Breast epithelium (tissue), 4 donors: ENCODE measurements around the gene OR6S1. TPM values are rescaled to one million over a fixed set of nuclear protein-coding genes. Genes with fewer than 3 reads are reported as not detected.

Experiments used
- DNase-seq, 2 donors: peaks; one replicate each; pipeline ENCODE4 v3.0.0-alpha.2; 2019; ENCODE audit warnings: low spot score in 2 of 2
- H3K27ac ChIP-seq, 2 donors: fragments of 200-600 bp; sonication (generic) in 1 of 2; one replicate each; pipeline ENCODE4 v1.5.1; 2016 to 2019; ENCODE audit warnings: mild to moderate bottlenecking in 1 of 2
- H3K27me3 ChIP-seq, 2 donors: fragments of 200-600 bp; sonication (generic) in 1 of 2; one replicate each; pipeline versions ENCODE4 v1.5.1 to v1.6.0; 2017 to 2019; ENCODE audit warnings: control low read depth in 1 of 2, mild to moderate bottlenecking in 1 of 2
- H3K36me3 ChIP-seq: fragments of 200-600 bp; one replicate; pipeline ENCODE4 v1.5.1; 2019
- H3K4me1 ChIP-seq, 2 donors: fragments of 200-600 bp; sonication (generic); one replicate each; pipeline ENCODE4 v1.5.1; 2016 to 2019; ENCODE audit warnings: control low read depth in 1 of 2
- H3K4me3 ChIP-seq, 3 donors: fragments of 200-600 bp; sonication (generic); 1 replicate in 2 of 3; 2 replicates in 1 of 3; pipeline ENCODE4 v1.5.1; 2016 to 2019; ENCODE audit warnings: mild to moderate bottlenecking in 3 of 3, moderate library complexity in 2 of 3
- H3K9me3 ChIP-seq, 2 donors: fragments of 200-600 bp; sonication (generic) in 1 of 2; one replicate each; pipeline ENCODE4 v1.5.1; 2016 to 2019; ENCODE audit warnings: control low read depth in 1 of 2
- POLR2A ChIP-seq: fragments of 450-650 bp; IDR thresholded peaks from one replicate; pipeline ENCODE4 v1.6.1; 2016; ENCODE audit warnings: antibody characterized with exemption, mild to moderate bottlenecking, moderate library complexity
- POLR2AphosphoS5 ChIP-seq, 3 donors: sonication (generic); formaldehyde crosslinking; IDR thresholded peaks; one replicate each; pipeline ENCODE4 v1.6.1; 2017; ENCODE audit warnings: antibody characterized with exemption in 3 of 3
- intact Hi-C: fragments of 100-400 bp; cut with DNase I; formaldehyde crosslinking; loops from one replicate; pipeline ENCODE4 v1.15.1; 2023; ENCODE audit warnings: low total_unique reads
- total RNA-seq, 3 donors: library from RNA; depleted of rRNA; stranded (reverse); fragments of >200 nt; gene quantifications; one replicate each; pipeline ENCODE4 v1.1.0, GENCODE V29; 2016
- TF ChIP-seq, protein P1 (sequence below), 3 donors: fragments of 450-650 bp; IDR thresholded peaks; one replicate each; pipeline ENCODE4 v1.5.1; 2016 to 2017; ENCODE audit warnings: antibody characterized with exemption in 3 of 3, mild to moderate bottlenecking in 3 of 3, moderate library complexity in 3 of 3

Gene OR6S1
- total RNA-seq, 3 donors from 2014 or later: not detected

DNA sequence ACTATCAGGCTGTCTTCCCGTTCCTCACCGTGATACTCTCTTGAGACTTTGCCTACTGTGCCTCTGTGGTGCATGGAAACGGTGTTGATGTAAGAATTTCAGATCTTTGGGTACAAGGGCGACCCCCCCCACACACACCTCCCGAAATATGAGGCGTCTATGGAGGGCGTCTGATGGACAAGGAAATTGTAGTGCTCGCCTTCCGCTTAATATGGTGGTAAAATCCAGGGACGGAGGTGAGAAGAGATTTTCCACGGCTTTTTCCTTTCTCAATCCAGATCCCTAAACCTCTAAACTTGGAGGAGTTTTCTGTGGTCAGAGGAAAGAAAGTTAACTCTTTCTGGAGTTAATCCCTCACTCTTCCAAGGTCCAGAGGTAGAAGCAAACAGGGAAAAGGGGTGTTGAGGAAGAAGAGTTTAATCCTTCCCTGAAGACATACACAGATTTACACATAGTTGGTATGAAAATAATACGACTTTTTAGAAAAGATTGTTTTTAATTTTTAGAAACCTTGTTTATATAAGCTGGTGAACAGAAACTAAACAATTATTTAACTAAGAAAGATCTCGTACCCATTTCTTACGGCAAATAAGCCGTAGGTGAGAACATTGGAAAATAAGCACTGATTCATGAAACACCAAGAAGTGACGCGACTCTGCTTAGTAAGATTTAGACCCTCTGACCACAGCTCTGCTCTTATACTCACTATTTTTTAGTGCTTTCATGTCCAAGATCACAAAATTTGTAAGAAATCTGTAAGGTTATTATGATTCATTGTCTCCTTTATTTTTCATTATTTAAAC, 27.3 kb downstream of the OR6S1 start:
- intact Hi-C loops: loop anchor here (5.0 kb wide), 1 partner anchor 68 kb away; the partner anchor contains the start of gene RNASE4
- H3K9me3 ChIP-seq: no peaks in the 10 kb centered on the region
- TF ChIP-seq, protein P1, sequence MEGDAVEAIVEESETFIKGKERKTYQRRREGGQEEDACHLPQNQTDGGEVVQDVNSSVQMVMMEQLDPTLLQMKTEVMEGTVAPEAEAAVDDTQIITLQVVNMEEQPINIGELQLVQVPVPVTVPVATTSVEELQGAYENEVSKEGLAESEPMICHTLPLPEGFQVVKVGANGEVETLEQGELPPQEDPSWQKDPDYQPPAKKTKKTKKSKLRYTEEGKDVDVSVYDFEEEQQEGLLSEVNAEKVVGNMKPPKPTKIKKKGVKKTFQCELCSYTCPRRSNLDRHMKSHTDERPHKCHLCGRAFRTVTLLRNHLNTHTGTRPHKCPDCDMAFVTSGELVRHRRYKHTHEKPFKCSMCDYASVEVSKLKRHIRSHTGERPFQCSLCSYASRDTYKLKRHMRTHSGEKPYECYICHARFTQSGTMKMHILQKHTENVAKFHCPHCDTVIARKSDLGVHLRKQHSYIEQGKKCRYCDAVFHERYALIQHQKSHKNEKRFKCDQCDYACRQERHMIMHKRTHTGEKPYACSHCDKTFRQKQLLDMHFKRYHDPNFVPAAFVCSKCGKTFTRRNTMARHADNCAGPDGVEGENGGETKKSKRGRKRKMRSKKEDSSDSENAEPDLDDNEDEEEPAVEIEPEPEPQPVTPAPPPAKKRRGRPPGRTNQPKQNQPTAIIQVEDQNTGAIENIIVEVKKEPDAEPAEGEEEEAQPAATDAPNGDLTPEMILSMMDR (IDR thresholded peaks at IDR 0.05): no peak
- TF ChIP-seq POLR2AphosphoS5 (IDR thresholded peaks at IDR 0.05): no peak
- TF ChIP-seq POLR2A: no peak
- H3K36me3 ChIP-seq: no peaks in the 10 kb centered on the region
- peak overlapping the region; percentile 42 to 69 (median 62) for H3K4me3 ChIP-seq
- peak overlapping the region; percentile 74 to 83 for H3K27ac ChIP-seq
- H3K27me3 ChIP-seq: no peaks in the 10 kb centered on the region
- no peak for DNase-seq
- no peaks in the 10 kb centered on the region for H3K4me1 ChIP-seq

DNA sequence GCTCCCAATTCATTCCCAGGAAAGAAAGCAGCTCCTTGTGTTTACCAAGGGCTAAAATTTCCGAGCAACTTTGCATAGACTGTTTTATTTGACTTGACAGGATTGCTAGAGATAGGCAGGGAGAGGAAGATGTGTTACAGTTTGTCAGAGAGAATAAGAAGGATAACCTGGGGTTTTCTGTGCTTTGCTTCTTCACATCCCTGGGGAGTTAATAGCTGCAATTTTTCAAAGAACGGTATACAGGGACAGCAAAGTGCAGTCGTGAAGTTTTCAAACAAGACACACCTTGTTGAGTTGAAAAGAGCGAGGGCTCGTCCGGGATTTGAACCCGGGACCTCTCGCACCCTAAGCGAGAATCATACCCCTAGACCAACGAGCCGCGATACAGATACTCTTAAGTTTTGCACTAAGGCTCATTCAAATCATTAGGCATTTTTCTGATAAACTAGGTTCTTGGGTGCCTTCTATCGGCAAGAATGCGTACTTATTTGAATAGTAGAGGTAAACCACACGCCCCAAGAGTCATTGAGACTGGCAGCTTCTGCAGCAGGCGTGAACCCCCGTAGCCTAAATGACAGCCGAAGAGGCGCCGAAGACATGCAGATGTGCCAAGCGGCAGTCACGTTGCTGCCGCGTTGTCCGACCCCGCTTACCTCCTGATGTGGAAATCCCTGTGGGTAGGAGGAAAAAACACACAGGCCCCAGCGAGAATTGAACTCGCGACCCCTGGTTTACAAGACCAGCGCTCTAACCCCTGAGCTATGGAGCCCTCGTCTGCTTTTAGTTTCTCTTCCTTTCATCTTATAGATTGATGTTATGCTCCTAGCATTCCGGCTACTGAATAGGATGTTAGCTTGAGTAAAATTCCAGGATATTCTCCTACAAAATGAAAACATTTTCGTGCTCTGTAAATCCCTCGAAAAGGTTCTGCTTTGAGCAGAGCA, 28.1 kb downstream of the OR6S1 start:
- peak; percentile 70 to 85 (median 79) for TF ChIP-seq POLR2AphosphoS5 (IDR thresholded peaks at IDR 0.05)
- no peak for TF ChIP-seq POLR2A
- TF ChIP-seq, protein P1 (IDR thresholded peaks at IDR 0.05): peak; percentile 88 to 97 (median 96)
- Histone ChIP-seq H3K4me3 (peak overlapping the region; percentile 42 to 69 (median 62)), H3K9me3 (no peaks in the 10 kb centered on the region), H3K27ac (peak overlapping the region; percentile 74 to 83), H3K36me3 (no peaks in the 10 kb centered on the region), H3K27me3 (no peaks in the 10 kb centered on the region), H3K4me1 (no peaks in the 10 kb centered on the region)
- intact Hi-C loops: loop anchor here (5.0 kb wide), 1 partner anchor 69 kb away; the partner anchor contains the start of gene RNASE4
- peak; percentile 71 to 84 for DNase-seq

DNA sequence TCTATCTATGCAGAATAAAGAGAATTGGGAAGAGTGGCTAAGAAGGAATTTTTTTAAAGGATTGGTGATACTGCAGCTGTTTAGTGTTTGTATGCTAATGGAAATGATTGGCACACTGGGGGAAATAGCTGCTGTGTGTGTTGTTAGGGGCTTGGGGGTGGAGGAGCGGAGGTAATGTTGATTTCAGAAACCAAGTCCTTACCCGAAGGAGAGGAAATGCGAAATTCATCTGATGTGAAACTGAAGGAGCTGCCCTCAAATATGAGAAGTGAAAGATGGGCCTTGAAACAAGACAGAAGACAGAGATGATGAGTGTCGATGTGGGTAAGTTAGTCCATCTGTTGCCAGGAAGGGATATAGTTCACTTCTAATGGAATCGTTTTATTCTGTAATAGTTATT, 29.1 kb downstream of the OR6S1 start:
- no peak overlapping the region for H3K4me3 ChIP-seq
- H3K4me1 ChIP-seq: no peaks in the 10 kb centered on the region
- no peaks in the 10 kb centered on the region for H3K36me3 ChIP-seq
- no peak for TF ChIP-seq POLR2A
- no peak for TF ChIP-seq POLR2AphosphoS5 (IDR thresholded peaks at IDR 0.05)
- TF ChIP-seq, protein P1 (IDR thresholded peaks at IDR 0.05): no peak
- H3K27ac ChIP-seq: peak overlapping the region in 1 of 2 donors; percentile 83
- H3K9me3 ChIP-seq: no peaks in the 10 kb centered on the region
- no peak for DNase-seq
- intact Hi-C loops: loop anchor here (5.0 kb wide), 1 partner anchor 70 kb away; the partner anchor contains the start of gene RNASE4
- no peaks in the 10 kb centered on the region for H3K27me3 ChIP-seq

DNA sequence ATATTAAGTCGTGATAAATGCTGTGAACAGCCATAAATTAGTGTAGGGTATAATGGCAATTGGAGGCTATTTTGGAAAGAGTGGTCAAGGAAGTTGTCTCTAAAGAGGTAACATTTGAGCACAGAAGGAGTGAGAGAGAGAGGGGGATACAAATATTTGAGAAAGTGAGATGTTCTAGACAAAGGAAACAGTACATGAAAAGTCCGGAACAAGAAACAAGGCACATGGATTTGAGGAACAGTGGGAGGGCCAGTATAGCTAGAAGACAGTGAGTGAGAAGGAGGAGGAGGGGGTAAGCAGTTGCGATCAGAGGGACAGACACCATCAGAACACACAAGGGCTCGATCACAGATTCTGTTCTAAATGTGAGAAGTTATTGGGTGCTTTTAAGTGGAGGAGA, 30.2 kb downstream of the OR6S1 start:
- intact Hi-C loops: loop anchor here (5.0 kb wide), 1 partner anchor 71 kb away; the partner anchor contains the start of gene RNASE4

More for the DNA sequence above, 30.2 kb downstream of the OR6S1 start:
- Histone ChIP-seq H3K4me1 (no peaks in the 10 kb centered on the region), H3K27me3 (no peaks in the 10 kb centered on the region), H3K36me3 (no peaks in the 10 kb centered on the region), H3K9me3 (no peaks in the 10 kb centered on the region), H3K27ac (peak overlapping the region in 1 of 2 donors; percentile 29), H3K4me3 (no peak overlapping the region)
- TF ChIP-seq POLR2A (no peak), POLR2AphosphoS5 (IDR thresholded peaks at IDR 0.05) (no peak)
- TF ChIP-seq, protein P1 (IDR thresholded peaks at IDR 0.05): no peak
- DNase-seq: no peak
